Neural cell (in vitro differentiated cells): ENCODE results near the gene FAM98B. TPM values are rescaled to one million over a fixed set of nuclear protein-coding genes. Genes with fewer than 3 reads are reported as not detected.

Experiments
- H2AFZ ChIP-seq: fragments of 200-600, 300-800 bp; sonication (generic), shearing (Covaris generic); 2 replicates; pipeline ENCODE4 v1.6.0; 2014; ENCODE audit warnings: low read depth, mild to moderate bottlenecking, antibody characterized with exemption, low read length, moderate library complexity
- H3F3A ChIP-seq: fragments of 200-600 bp; shearing (Covaris generic); 2 replicates; pipeline ENCODE4 v1.6.1; 2016; ENCODE audit warnings: mild to moderate bottlenecking, moderate library complexity, mixed read lengths, antibody characterized with exemption, low read length; ENCODE audit not compliant: insufficient read depth, poor library complexity, severe bottlenecking
- H3K27ac ChIP-seq: fragments of 200-600, 300-800 bp; sonication (generic), shearing (Covaris generic); 2 replicates; pipeline ENCODE4 v1.5.1; 2014; ENCODE audit warnings: mild to moderate bottlenecking, low read length, moderate library complexity
- H3K27me3 ChIP-seq: fragments of 300-800, 200-600 bp; sonication (generic), shearing (Covaris generic); 2 replicates; pipeline ENCODE4 v1.6.0; 2014; ENCODE audit warnings: mild to moderate bottlenecking, low read depth, low read length, moderate library complexity; ENCODE audit not compliant: insufficient read depth
- H3K36me3 ChIP-seq: fragments of 300-800, 200-600 bp; sonication (generic), shearing (Covaris generic); 2 replicates; pipeline ENCODE4 v1.5.1; 2014; ENCODE audit warnings: mild to moderate bottlenecking, antibody characterized with exemption, low read length, moderate library complexity; ENCODE audit not compliant: insufficient read depth
- H3K4me2 ChIP-seq: fragments of 300-800, 200-600 bp; sonication (generic), shearing (Covaris generic); 2 replicates; pipeline ENCODE4 v1.6.0; 2014; ENCODE audit warnings: mild to moderate bottlenecking, low read length
- H3K4me3 ChIP-seq: fragments of 300-800, 200-600 bp; sonication (generic), shearing (Covaris generic); 2 replicates; pipeline ENCODE4 v1.5.1; 2014; ENCODE audit warnings: mild to moderate bottlenecking, low read length, moderate library complexity
- H3K79me2 ChIP-seq: fragments of 200-600 bp; shearing (Covaris generic); replicated peaks from 2 replicates; pipeline ENCODE4 v1.6.0; 2014; ENCODE audit warnings: mild to moderate bottlenecking, low read length, moderate library complexity; ENCODE audit not compliant: insufficient read depth
- H3K9ac ChIP-seq: fragments of 300-800, 200-600 bp; sonication (generic), shearing (Covaris generic); 2 replicates; pipeline ENCODE4 v1.6.1; 2016; ENCODE audit warnings: mild to moderate bottlenecking, low read length, mixed read lengths
- H3K9me2 ChIP-seq: fragments of 200-600 bp; shearing (Covaris generic); 2 replicates; pipeline ENCODE4 v1.6.1; 2016; ENCODE audit warnings: mild to moderate bottlenecking, low read length, mixed read lengths; ENCODE audit not compliant: insufficient read depth
- H3K9me3 ChIP-seq: fragments of 200-600, 300-800 bp; sonication (generic), shearing (Covaris generic); 2 replicates; pipeline ENCODE4 v1.6.1; 2016; ENCODE audit warnings: mild to moderate bottlenecking, mixed run types, low read length, moderate library complexity, mixed read lengths
- H4K20me1 ChIP-seq: fragments of 200-600 bp; shearing (Covaris generic); 2 replicates; pipeline ENCODE4 v1.6.1; 2016; ENCODE audit warnings: mild to moderate bottlenecking, mixed run types; ENCODE audit not compliant: insufficient read depth
- CTCF ChIP-seq: fragments of 450-650 bp; IDR thresholded peaks from 2 replicates; pipeline ENCODE4 v1.5.1; 2014; ENCODE audit warnings: antibody characterized with exemption, mild to moderate bottlenecking, moderate library complexity; ENCODE audit not compliant: poor library complexity, severe bottlenecking
- EP300 ChIP-seq: fragments of 450-650 bp; conservative IDR thresholded peaks from 2 replicates; pipeline ENCODE4 v1.6.1; 2014; ENCODE audit warnings: antibody characterized with exemption, mild to moderate bottlenecking, moderate library complexity; ENCODE audit not compliant: poor library complexity, severe bottlenecking
- EZH2 ChIP-seq: fragments of 200-600, 300-800 bp; shearing (Covaris generic), sonication (generic); IDR thresholded peaks from 2 replicates; pipeline ENCODE4 v1.6.1; 2014; ENCODE audit warnings: antibody characterized with exemption, low read length, borderline replicate concordance, mild to moderate bottlenecking; ENCODE audit not compliant: insufficient read depth, poor library complexity, severe bottlenecking
- MXI1 ChIP-seq: fragments of 450-650 bp; conservative IDR thresholded peaks from 2 replicates; pipeline ENCODE4 v1.6.1; 2014; ENCODE audit warnings: antibody characterized with exemption, mild to moderate bottlenecking; ENCODE audit not compliant: poor library complexity, severe bottlenecking
- POLR2AphosphoS5 ChIP-seq: IDR thresholded peaks from 2 replicates; pipeline ENCODE4 v1.6.1; 2012
- RAD21 ChIP-seq: fragments of 450-650 bp; conservative IDR thresholded peaks from 2 replicates; pipeline ENCODE4 v1.6.1; 2014; ENCODE audit warnings: antibody characterized with exemption, mild to moderate bottlenecking, moderate library complexity
- REST ChIP-seq: IDR thresholded peaks from 2 replicates; pipeline ENCODE4 v1.6.1; 2012; ENCODE audit warnings: borderline replicate concordance
- SMC3 ChIP-seq: fragments of 450-650 bp; conservative IDR thresholded peaks from 2 replicates; pipeline ENCODE4 v1.6.1; 2014; ENCODE audit warnings: antibody characterized with exemption, mild to moderate bottlenecking, moderate library complexity; ENCODE audit not compliant: poor library complexity
- TAF1 ChIP-seq: IDR thresholded peaks from 2 replicates; pipeline ENCODE4 v1.6.1; 2012; ENCODE audit warnings: low read depth
- polyA plus RNA-seq: library from polyadenylated mRNA; depleted of rRNA; stranded (reverse); fragments of >200 nt; gene quantifications from 2 replicates; pipeline ENCODE4 v1.2.3, GENCODE V29; 2014

The FAM98B gene
- polyA plus RNA-seq, 1 donor from 2014 or later, result 12.7 TPM

- no peak overlapping the region for H3K4me2 ChIP-seq
Observed at GRCh38 chr15:38479756-38480155, 25.8 kb downstream of the FAM98B start.

GRCh38 chr15:38481113-38481512 lies 27.2 kb downstream of the FAM98B start:
- H3K9me2 ChIP-seq, result no peaks in the 10 kb centered on the region
- no peaks in the 10 kb centered on the region for H4K20me1 ChIP-seq
- H3K36me3 ChIP-seq, result peaks cover 12% of the 10 kb centered on the region
- no peak overlapping the region for H2AFZ ChIP-seq
- H3K27ac ChIP-seq, result no peak overlapping the region
- no peak overlapping the region for H3K4me3 ChIP-seq
- no peak overlapping the region for H3K4me2 ChIP-seq
- no peak overlapping the region for H3K9ac ChIP-seq
- no peaks in the 10 kb centered on the region for H3K79me2 ChIP-seq
- H3K9me3 ChIP-seq, result no peaks in the 10 kb centered on the region
- no peaks in the 10 kb centered on the region for H3K27me3 ChIP-seq
- no peaks in the 10 kb centered on the region for H3F3A ChIP-seq
- no peak for TF ChIP-seq SMC3
- TF ChIP-seq MXI1, result no peak
- TF ChIP-seq RAD21, result no peak
- no peak for TF ChIP-seq EZH2
- no peak for TF ChIP-seq EP300
- no peak for TF ChIP-seq TAF1
- TF ChIP-seq POLR2AphosphoS5, result no peak
- no peak for TF ChIP-seq CTCF

More at GRCh38 chr15:38479756-38480155, 25.8 kb downstream of the FAM98B start:
- peaks cover 15% of the 10 kb centered on the region for H3K36me3 ChIP-seq
- no peaks in the 10 kb centered on the region for H3K9me2 ChIP-seq
- H3K9ac ChIP-seq, result no peak overlapping the region
- TF ChIP-seq EZH2 (no peak), RAD21 (no peak), SMC3 (no peak), POLR2AphosphoS5 (no peak), MXI1 (no peak), REST (no peak), TAF1 (no peak), CTCF (no peak), EP300 (no peak)
- H3K79me2 ChIP-seq, result no peaks in the 10 kb centered on the region
- no peaks in the 10 kb centered on the region for H3K9me3 ChIP-seq
- no peaks in the 10 kb centered on the region for H3F3A ChIP-seq
- no peak overlapping the region for H3K27ac ChIP-seq
- H3K27me3 ChIP-seq, result no peaks in the 10 kb centered on the region
- no peak overlapping the region for H3K4me3 ChIP-seq
- no peak overlapping the region for H2AFZ ChIP-seq
- no peaks in the 10 kb centered on the region for H4K20me1 ChIP-seq
